Measurements from ENCODE around the gene ASB10.
A peak's percentile ranks its signal among the peaks of the same experiment; 100 is the strongest.

The ASB10 gene

GRCh38 chr7:151185762-151186639 lies 1.0 kb downstream of the ASB10 start:
- Histone ChIP-seq H3K9me3 (replicated peaks in 1 of 11) (no peaks in the 10 kb centered on the region), H3K4me2 (0 out of 22 replicates have a peak overlapping the region, but pooled peaks of 1 of the 11 experiments have one; percentile 90), H3K4me1 (peaks cover 8 to 35% (median 22%) of the 10 kb centered on the region in 10 experiments), H3K36me3 (no peaks in the 10 kb centered on the region), H3K27me3 (peaks cover 23 to 59% (median 42%) of the 10 kb centered on the region in 11 experiments), H4K20me1 (peaks cover 0 to 28% (median 8%) of the 10 kb centered on the region in 11 experiments; a peak in 11 of 22 replicates), H3K9ac (no peak overlapping the region), H3K4me3 (no peak overlapping the region), H3K27ac (no peak overlapping the region)
- no peak for TF ChIP-seq Cebpa-rat (IDR thresholded peaks at IDR 0.05)

- no peaks in the 10 kb centered on the region for H3K9me3 ChIP-seq (replicated peaks in 1 of 11)
- peaks cover 0 to 9% (median 0%) of the 10 kb centered on the region in 11 experiments; a peak in 3 of 22 replicates for H3K27me3 ChIP-seq
- H3K9ac ChIP-seq, result no peak overlapping the region
- H3K27ac ChIP-seq, result no peak overlapping the region
- H3K4me1 ChIP-seq, result no peaks in the 10 kb centered on the region
- H3K4me3 ChIP-seq, result no peak overlapping the region
- H3K36me3 ChIP-seq, result no peaks in the 10 kb centered on the region
- TF ChIP-seq Cebpa-rat (IDR thresholded peaks at IDR 0.05), result no peak
- H3K4me2 ChIP-seq, result no peak overlapping the region
- peaks cover 0 to 5% (median 0%) of the 10 kb centered on the region in 11 experiments; a peak in 3 of 22 replicates for H4K20me1 ChIP-seq
These were observed 6.0 kb downstream of the ASB10 start for GRCh38 chr7:151181011-151181431.

- H4K20me1 ChIP-seq, result peaks cover 0 to 5% (median 0%) of the 10 kb centered on the region in 11 experiments; a peak in 3 of 22 replicates
- H3K36me3 ChIP-seq, result no peaks in the 10 kb centered on the region
- no peak overlapping the region for H3K9ac ChIP-seq
- no peak overlapping the region for H3K4me2 ChIP-seq
- H3K4me3 ChIP-seq, result no peak overlapping the region
- no peak overlapping the region for H3K27ac ChIP-seq
- TF ChIP-seq Cebpa-rat (IDR thresholded peaks at IDR 0.05), result no peak
- no peaks in the 10 kb centered on the region; a peak in 2 of 22 replicates for H3K27me3 ChIP-seq
- peaks cover 0 to 2% (median 0%) of the 10 kb centered on the region in 11 experiments; a peak in 2 of 22 replicates for H3K9me3 ChIP-seq (replicated peaks in 1 of 11)
- H3K4me1 ChIP-seq, result no peaks in the 10 kb centered on the region
These were observed 7.1 kb downstream of the ASB10 start for GRCh38 chr7:151179946-151180345.

- Histone ChIP-seq H3K27ac (no peak overlapping the region), H3K4me2 (no peak overlapping the region), H3K27me3 (no peaks in the 10 kb centered on the region; a peak in 2 of 22 replicates), H4K20me1 (peaks cover 0 to 5% (median 0%) of the 10 kb centered on the region in 11 experiments; a peak in 3 of 22 replicates), H3K9me3 (replicated peaks in 1 of 11) (peaks cover 0 to 7% (median 5%) of the 10 kb centered on the region in 11 experiments; a peak in 18 of 22 replicates), H3K4me3 (no peak overlapping the region), H3K4me1 (no peaks in the 10 kb centered on the region), H3K36me3 (no peaks in the 10 kb centered on the region), H3K9ac (no peak overlapping the region)
- TF ChIP-seq Cebpa-rat (IDR thresholded peaks at IDR 0.05), result no peak
These were observed 7.7 kb downstream of the ASB10 start for GRCh38 chr7:151179287-151179860.

GRCh38 chr7:151178831-151179230 lies 8.2 kb downstream of the ASB10 start:
- Histone ChIP-seq H3K4me1 (no peaks in the 10 kb centered on the region), H3K36me3 (no peaks in the 10 kb centered on the region), H3K4me3 (no peak overlapping the region), H4K20me1 (peaks cover 0 to 5% (median 0%) of the 10 kb centered on the region in 11 experiments; a peak in 3 of 22 replicates), H3K27me3 (no peaks in the 10 kb centered on the region; a peak in 2 of 22 replicates), H3K4me2 (no peak overlapping the region), H3K9ac (no peak overlapping the region), H3K27ac (no peak overlapping the region), H3K9me3 (replicated peaks in 1 of 11) (peaks cover 0 to 13% (median 10%) of the 10 kb centered on the region in 11 experiments; a peak in 19 of 22 replicates)
- no peak for TF ChIP-seq Cebpa-rat (IDR thresholded peaks at IDR 0.05)

GRCh38 chr7:151178236-151178635 lies 8.8 kb downstream of the ASB10 start:
- no peak overlapping the region for H3K4me3 ChIP-seq
- peaks cover 0 to 19% (median 16%) of the 10 kb centered on the region in 11 experiments; a peak in 20 of 22 replicates for H3K9me3 ChIP-seq (replicated peaks in 1 of 11)
- H3K27me3 ChIP-seq, result peaks cover 0 to 2% (median 0%) of the 10 kb centered on the region in 11 experiments; a peak in 2 of 22 replicates
- no peak overlapping the region for H3K4me2 ChIP-seq
- no peak overlapping the region for H3K27ac ChIP-seq
- H3K9ac ChIP-seq, result no peak overlapping the region
- peaks cover 0 to 5% (median 0%) of the 10 kb centered on the region in 11 experiments; a peak in 3 of 22 replicates for H4K20me1 ChIP-seq
- no peaks in the 10 kb centered on the region for H3K36me3 ChIP-seq
- H3K4me1 ChIP-seq, result no peaks in the 10 kb centered on the region
- no peak for TF ChIP-seq Cebpa-rat (IDR thresholded peaks at IDR 0.05)

GRCh38 chr7:151177310-151177709 lies 9.7 kb downstream of the ASB10 start:
- TF ChIP-seq Cebpa-rat (IDR thresholded peaks at IDR 0.05), result no peak
- H3K27me3 ChIP-seq, result peaks cover 0 to 4% (median 1%) of the 10 kb centered on the region in 11 experiments; a peak in 16 of 22 replicates

GRCh38 chr7:151176401-151176800 lies 10.6 kb downstream of the ASB10 start:
- H4K20me1 ChIP-seq, result peaks cover 0 to 5% (median 0%) of the 10 kb centered on the region in 11 experiments; a peak in 3 of 22 replicates
- H3K9me3 ChIP-seq (replicated peaks in 1 of 11), result peaks cover 0 to 24% (median 21%) of the 10 kb centered on the region in 11 experiments; a peak in 20 of 22 replicates
- peaks cover 4 to 13% (median 10%) of the 10 kb centered on the region in 11 experiments; a peak in 20 of 22 replicates for H3K27me3 ChIP-seq
- no peak overlapping the region for H3K9ac ChIP-seq
- H3K36me3 ChIP-seq, result no peaks in the 10 kb centered on the region
- TF ChIP-seq Cebpa-rat (IDR thresholded peaks at IDR 0.05), result no peak
- H3K4me1 ChIP-seq, result no peaks in the 10 kb centered on the region
- H3K4me2 ChIP-seq, result no peak overlapping the region
- no peak overlapping the region for H3K27ac ChIP-seq
- no peak overlapping the region for H3K4me3 ChIP-seq

More at GRCh38 chr7:151177310-151177709, 9.7 kb downstream of the ASB10 start:
- Histone ChIP-seq H3K9ac (no peak overlapping the region), H3K27ac (no peak overlapping the region), H3K4me3 (no peak overlapping the region), H3K9me3 (replicated peaks in 1 of 11) (peaks cover 0 to 24% (median 21%) of the 10 kb centered on the region in 11 experiments; a peak in 20 of 22 replicates), H4K20me1 (peaks cover 0 to 5% (median 0%) of the 10 kb centered on the region in 11 experiments; a peak in 3 of 22 replicates), H3K36me3 (no peaks in the 10 kb centered on the region), H3K4me1 (no peaks in the 10 kb centered on the region), H3K4me2 (no peak overlapping the region)

All from BLaER1 treated with 17β-estradiol and CSF1 and Interleukin-3, amounts not matched to agents 10 nM and 100 nM (cell line).